ENCODE results near the gene CD38.
"Not testable (repeated sequence)": the region's sequence is repeated elsewhere in the genome, so short reads cannot be mapped to it uniquely, and the experiment has no call there.

The CD38 gene

DNA sequence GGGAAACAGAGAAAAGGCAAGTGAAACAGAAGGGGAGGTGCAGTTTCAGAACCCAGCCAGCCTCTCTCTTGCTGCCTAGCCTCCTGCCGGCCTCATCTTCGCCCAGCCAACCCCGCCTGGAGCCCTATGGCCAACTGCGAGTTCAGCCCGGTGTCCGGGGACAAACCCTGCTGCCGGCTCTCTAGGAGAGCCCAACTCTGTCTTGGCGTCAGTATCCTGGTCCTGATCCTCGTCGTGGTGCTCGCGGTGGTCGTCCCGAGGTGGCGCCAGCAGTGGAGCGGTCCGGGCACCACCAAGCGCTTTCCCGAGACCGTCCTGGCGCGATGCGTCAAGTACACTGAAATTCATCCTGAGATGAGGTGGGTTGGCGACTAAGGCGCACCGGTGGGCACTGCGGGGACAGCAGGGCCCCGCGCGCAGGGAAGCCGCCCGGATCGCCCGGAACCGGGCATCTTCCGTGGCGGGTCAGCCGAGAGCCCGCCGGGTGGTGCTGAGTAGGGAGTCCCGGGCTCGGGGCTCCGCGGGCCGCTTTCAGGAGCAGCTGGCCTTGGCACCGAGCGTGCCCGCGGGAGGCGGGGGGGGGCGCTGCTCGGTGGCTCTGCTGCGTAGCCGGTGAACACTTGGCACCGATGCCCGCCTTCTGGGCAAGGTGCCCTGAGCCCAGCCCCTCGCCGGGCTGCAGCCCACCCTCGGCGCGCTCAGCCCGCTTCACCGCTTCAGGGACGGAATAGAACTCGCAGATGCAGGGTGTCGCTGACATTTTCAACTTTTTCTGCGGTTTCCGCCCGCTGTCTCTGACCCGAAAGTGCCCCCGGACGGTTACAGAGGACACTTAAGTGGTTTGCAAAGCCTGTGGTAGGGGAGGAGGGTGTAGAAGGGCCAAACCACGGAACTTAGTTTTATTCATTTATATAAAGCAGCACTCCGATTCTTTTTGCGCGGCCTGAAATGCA is at the start of gene CD38:
CD38 (plus strand) TSS at position 40 of the 953 bp plus-strand sequence; CDS start at position 127, 87 bp downstream.
- peak; percentile 39 for DNase-seq (ENCODE audit: low read depth)

DNA sequence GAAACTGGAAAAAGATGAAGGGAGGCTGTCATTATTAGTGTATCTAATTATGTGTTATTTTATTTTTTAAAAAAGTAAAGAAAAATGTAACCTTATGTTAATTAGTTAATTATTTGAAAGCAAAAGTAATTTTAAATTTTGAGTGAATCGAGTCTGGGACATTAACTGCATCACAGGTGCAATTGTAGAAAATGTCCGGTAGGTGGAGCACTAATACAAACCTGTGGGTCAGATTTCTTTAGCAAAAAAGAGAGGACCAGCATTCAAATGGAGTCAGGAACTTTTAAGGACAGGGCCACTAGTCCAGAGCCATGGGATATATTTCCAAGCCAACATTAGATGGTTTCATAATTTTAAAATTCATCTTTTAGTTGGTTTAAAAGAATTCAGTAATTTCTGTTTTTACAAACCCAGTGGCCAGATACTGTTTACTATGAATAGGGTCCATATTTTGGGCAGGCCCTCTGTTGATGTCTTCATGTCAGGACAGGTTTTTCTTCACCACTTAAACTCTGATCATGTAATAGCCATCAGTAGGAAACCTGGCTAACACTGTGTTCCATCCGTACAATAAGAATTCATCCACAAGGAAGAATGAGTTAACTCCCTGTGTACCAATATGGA is 48.1 kb upstream of the CD38 start:
- DNase-seq (ENCODE audit: low read depth): no peak

DNA sequence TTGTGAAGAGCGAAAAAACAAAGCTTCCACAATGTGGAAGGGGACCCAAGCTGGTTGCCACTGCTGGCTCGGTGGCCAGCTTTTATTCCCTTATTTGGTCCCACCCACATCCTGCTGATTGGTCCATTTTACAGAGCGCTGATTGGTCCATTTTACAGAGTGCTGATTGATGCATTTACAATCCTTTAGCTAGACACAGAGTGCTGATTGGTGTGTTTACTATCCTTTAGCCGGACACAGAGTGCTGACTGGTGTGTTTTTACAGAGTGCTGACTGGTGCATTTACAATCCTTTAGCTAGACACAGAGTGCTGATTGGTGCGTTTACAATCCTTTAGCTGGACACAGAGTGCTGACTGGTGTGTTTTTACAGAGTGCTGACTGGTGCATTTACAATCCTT is 45.1 kb upstream of the CD38 start:
- not testable (repeated sequence) for DNase-seq (ENCODE audit: low read depth)

DNA sequence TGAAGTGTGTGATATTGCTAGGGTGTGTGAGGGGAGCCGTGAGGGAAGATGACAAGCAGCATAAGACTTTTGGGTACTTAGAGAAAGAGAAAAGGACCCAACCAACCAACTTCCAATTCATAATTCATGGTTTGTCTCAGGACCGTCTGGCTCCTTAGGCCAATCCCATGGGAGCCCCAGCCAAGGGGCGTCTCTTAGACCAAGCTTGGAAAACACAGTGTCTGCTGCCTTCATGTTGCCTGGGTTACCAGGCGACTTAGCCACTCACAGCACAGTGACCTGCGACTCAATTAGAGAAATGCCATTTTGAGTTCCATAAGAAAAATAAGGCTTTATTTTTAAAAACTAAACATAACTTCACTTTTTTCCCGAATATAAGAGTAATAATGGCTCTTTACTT is 42.6 kb upstream of the CD38 start:
- DNase-seq (ENCODE audit: low read depth): no peak

DNA sequence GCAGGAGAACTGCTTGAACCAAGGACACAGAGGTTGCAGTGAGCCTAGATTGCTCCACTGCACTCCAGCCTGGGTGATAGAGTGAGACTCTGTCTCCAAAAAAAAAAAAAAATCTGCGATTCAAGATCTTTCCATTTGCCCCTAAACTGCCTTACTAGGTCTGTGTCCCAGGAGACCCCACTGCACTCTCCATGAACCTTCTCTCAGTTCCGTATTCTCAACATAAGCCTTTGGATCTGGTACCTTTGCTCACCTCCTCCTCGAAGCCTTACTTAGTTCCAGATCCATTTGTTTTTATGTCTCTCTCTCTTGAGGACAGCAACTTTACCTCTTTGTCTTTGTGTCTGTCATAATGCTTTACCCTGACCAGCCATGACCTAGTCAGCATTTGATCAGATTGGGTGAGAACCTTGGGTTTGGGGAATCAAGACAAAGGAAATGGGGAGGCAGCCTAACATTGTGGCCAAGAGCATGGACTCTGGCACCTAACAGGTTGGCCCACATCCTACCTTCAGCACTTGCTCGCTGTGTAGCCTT is 41.5 kb upstream of the CD38 start:
- DNase-seq (ENCODE audit: low read depth): no peak

DNA sequence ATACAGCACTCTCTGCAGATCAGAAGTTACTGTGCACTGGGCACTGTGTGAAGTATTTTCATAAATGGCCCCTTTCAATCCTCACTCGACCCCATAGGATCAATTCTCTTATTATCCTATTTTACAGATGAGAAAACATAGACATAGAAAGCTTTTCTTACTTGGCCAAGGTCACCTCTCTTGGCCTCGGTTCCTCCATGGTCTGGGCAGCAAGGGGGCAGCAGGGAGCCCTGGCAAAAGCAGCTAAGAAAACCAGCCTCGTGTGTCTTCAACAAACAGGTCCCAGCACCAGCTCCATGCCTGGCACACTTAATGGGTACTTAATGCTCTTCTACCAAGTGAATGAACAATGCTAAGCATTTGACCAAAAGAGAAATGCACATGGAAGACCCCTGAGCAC is 40.9 kb upstream of the CD38 start:
- no peak for DNase-seq (ENCODE audit: low read depth)

DNA sequence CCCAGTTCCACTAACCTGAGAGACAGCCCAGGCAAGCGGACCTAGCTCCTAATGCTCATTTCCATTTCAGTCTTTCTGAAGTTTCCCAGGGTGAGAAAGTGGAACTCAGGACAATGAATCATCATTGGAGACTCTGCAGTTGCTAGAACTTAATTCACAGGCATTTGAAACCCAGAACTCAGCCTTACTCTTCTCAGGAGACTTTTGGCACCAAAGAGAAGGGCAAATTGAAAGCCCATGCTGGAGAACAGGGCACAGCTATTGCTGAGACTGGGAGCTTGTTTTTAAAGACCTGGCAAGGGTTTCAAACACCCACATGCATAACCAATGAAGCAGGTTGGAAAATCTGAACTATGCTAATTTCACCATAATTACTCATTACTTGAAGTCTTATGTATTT is 39.3 kb upstream of the CD38 start:
- no peak for DNase-seq (ENCODE audit: low read depth)

DNA sequence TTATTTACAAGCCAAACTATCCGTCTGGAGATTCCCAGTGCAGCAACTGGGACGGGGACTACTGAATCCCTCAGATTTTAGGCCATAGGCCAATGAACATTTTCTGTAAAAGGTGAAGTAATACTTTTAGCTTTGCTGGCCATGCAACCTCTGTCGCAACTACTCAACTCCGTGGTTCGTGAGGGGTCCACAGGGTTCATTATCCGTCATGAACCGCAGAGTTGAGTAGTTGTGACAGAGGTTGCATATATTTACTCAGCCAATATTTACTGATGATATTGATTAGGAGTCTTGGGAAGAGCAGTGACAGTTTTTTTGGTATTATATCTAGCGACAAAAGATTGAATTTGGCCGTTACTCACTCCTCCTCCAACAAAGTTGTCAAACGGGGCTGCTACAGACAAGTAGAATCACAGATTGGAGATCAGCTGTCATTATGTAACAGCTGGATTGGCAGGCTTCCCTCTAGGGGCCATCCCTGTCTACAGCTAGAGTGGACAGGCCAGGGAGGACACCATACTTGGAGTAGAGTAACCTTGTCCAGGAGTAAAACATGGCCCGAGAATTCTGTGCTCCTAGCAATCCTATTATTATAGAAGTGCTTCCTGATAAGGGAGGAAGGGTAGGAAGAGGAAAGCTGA is 37.2 kb upstream of the CD38 start:
- no peak for DNase-seq (ENCODE audit: low read depth)

DNA sequence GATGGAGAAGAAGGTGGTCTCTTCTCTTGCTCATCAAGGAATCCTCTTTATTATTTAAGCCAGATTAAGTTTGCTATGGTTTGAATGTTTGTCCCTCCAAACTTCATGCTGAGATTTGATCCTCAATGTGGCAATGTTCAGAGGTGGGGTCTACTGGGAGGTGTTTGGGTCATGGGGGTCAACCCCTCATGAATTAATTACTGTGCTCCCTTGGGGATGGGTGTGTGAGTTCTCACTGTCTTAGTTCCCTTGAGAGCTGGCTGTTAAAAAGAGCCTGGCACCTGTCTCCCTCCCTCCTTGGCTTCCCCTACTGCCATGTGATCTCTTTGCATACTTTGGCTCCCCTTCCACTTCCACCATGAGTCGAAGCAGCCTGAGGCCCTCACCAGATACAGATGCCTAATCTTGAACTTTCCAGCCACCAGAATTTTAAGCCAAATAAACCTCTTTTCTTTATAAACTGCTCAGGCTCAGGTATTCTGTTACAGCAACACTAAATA is 36.0 kb upstream of the CD38 start:
- no peak for DNase-seq (ENCODE audit: low read depth)

DNA sequence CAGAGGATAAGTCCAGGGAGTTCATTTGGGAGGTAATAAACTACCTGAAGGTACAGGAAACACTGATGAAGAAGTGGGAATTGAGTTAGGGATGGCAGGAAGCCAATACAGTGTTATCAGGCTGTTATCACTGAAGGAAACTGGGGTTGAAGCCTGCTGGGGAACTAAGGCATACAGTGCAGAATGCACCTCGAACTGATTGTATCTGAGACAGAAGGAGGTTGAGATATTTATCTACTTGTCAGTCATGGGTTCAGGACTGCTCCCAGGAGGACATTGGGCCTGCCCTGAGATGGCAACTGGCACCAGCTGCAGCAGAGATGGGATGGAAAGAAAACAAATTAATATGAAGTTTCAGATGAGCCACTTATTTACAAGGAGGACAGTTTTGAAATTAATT is 35.5 kb upstream of the CD38 start:
- DNase-seq (ENCODE audit: low read depth): no peak

DNA sequence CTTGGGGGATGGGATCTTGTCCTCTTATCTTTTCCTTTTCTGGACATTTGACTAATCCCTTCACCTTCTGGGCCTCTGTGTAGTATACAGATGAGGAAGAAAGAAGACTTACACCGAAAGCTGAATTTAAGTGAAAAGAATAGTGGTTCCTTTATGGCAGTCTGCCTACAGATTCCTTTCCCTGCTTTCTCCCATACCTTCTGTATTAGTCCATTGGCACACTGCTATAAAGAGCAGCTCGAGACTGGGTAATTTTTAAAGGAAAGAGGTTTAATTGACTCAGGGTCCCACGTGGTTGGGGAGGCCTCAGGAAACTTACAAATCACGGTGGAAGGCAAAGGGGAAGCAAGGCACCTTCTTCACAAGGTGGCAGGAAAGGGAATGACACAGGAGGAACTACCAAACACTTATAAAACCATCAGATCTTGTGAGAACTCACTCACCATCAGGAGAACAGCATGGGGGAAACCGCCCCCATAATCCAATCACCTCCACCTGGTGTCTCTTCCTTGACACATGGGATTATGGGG is 34.0 kb upstream of the CD38 start:
- no peak for DNase-seq (ENCODE audit: low read depth)

DNA sequence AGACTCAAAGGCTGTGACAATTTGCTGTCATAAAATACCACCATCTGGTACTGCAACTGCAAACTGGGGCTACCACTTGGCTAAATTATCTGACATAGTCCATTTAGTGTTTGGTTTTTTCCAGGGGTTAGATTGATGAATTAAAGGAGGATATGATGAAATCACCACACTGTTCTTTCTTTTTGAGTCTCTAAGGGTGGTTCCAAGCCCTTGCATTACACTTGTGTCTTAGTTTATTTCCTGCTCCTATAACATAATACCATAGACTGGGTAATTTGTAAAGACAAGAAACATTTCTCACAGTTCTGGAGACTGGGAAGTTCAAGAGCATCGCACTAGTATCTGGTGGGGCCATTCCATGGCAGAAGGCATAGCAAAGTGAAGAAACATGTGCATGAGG is 32.0 kb upstream of the CD38 start:
- DNase-seq (ENCODE audit: low read depth): no peak

DNA sequence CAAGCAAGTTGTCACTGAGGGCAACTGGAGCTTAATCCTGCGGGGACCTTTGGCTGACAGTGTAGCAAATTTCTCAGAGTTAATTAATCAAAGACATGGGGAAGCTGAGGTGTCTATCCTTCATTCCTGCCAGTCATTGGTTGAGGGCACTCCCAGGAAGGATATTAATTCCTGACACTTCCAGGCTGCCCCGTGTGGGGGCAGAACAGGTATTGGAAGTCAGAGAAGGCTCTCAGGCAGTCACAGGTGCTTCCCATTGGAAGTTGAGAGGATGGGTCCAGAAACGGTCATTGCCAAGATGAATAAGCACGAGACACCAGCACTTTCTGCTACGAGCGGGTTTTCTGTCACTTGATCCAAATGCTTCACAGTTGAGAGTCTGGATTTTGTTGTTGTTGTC is 29.1 kb upstream of the CD38 start:
- no peak for DNase-seq (ENCODE audit: low read depth)

DNA sequence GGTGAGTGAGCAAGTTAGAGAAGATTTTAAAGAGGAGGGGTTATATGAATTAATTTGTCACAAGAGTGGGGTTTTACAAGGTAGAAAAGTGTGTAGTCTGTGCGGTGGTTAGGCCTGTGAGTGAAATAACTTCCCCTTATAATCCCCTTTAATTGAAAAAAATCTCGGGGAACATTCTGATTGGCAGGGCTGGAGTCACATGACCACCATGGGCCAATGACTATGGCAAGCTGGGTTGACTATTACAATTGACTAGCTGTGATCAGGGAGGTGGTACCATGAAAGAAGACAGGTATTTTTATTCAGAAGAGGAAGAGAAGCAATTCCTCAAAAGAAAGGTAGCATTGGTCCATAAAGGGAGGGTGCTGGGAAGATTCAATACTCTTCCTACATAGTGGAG is 27.0 kb upstream of the CD38 start:
- no peak for DNase-seq (ENCODE audit: low read depth)

DNA sequence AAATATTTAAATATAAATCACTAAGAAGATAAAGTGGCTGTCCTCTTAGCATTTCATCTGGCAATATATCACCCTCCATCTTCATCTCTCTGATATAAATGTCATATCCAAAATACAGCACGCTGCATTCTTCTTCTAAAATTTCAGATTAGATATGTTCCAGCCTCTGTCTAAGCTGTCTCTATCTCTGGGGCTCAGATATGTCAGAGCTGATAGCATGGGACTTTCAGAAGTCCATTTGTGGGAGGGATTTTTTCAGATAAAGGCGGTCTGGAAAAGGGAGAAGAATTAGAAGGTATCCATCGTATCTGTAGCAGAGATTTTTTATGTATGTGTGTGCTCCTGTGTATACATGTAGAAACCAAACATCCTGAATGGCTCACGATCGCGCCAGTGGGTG is 25.0 kb upstream of the CD38 start:
- no peak for DNase-seq (ENCODE audit: low read depth)

DNA sequence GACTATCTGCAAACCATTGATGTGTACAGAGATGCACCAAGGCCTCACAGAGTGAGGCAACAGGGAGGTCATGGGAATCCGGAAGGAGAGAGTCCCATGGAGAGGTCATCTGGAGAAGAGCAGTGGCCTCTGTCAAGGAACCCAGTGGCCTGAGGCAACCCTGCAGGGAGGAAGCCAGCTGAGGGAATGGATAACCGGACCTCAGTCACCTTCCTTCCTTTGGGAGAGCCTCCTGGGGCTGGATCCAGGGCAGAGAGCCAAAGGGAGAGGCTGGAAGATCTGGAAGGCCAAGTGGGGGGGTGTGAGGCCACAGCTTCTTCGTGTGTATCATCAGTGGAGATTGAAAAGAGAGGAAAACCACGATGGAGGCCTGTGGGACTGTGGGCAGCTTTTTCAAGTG is 24.3 kb upstream of the CD38 start:
- DNase-seq (ENCODE audit: low read depth): no peak

DNA sequence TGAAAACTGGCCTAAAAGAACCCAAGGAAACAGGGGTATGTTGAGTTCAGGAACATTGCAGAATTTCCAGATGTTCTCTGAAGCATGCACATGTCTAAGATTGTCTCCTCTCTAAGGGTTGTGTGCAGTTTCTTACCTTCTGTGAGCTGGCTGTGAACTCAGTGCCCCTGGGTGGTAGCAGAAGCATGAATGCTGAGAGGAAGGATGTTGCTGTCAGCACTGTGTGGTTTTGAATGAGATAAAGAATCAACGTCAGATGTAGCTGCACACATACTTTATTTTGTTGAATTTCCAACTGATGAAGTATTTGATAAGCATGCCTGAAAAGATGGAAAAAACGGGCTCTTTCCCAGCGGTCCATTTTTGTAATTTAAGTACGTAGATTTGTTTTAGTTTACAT is 23.8 kb upstream of the CD38 start:
- no peak for DNase-seq (ENCODE audit: low read depth)

DNA sequence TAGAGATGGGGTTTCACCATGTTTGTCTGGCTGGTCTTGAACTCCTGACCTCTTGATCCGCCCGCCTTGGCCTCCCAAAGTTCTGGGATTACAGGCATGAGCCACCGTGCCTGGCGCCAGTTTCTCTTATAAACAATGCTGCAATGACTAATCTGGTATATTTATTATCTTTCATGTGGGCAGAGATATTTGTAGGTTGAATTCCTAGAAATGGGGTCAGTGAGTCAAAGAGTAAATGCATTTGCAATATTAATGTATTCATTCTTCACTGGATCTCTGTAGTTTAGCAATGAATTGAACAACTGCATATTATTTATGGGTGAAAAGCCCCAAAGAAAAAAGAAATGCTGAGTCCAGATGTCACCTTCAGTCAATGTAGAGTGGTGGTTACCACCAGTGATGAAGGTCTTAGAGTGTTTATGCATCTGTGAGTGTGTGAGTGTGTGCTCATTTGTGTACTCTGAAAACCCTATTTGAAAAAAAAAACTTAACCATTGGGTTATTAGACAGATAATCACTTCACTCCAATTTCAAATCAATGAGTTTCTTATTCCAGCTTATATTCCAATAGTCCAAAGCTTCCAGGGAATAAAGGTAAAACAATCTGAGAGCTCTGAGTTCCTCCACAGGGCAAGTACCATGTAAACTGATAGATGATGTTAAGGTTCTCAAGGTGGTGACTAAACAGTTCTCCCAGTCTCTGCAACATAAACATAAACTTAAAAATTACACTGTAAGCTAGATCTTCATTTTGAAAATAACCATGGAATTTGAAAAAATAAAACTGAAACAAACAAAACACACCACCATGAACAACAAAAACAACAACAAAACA is 22.6 kb upstream of the CD38 start:
- peak; percentile 57 for DNase-seq (ENCODE audit: low read depth)

DNA sequence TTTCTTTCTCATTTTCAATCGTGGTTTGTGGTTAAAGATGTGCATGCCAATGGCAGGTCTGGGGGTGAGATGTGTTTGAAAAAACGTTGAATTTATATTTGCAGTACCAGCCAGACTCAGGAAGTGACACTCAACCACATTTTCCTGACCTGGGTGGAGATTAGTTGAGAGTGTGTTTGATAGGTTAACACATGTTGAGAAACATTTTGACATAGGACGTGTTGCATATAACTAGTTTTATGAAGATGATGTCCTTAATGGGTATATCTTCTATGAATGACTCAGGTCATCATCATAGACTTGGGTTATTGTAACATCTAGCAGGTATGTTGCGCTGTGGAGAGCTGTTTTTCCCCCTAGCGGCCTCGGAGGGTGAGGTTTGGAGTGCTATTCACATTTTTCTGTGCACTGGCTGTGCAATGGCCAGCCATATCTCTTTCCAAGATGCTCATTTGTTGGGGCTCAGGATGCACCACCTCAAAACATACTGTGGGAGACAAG is 21.7 kb upstream of the CD38 start:
- DNase-seq (ENCODE audit: low read depth): peak; percentile 68

DNA sequence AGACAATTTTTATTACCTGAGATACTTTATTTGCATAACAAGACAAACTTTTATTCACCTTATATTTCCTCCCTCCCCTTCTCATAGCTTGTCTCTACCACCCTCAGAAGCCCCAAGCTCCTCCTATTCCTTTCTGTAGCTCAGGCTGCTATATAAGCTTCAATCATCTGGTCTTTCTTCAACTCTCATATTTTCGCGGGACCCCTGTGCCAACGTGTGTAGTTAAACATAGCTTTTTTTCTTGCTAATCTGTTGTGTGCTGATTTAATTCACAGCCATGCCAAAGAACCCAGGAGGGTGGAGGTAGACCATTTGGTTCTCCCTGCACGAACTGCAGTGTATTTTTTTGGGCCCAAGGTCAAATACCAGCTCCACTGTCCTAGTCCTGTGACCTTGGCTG is 21.1 kb upstream of the CD38 start:
- no peak for DNase-seq (ENCODE audit: low read depth)

DNA sequence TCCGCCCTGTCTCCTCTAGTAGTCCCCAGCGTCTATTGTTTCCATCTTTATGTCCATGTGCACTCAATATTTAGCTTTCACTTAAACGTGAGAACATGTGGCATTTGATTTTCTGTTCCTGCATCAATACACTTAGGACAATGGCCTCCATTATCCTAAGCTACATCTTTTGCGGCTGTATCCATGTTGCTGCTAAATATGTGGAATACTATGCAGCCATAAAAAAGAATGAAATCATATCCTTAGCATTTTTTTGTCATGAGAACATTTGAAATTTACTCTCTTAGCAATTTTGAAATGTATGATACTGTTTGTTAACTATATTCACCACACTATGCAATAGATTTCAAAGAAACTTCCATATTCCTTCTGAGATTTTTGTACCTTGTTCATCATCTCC is 19.8 kb upstream of the CD38 start:
- DNase-seq (ENCODE audit: low read depth): no peak

All from activated T-cell treated with anti-CD3 and anti-CD28 coated beads for 48 hours (primary cell).